Measurements from ENCODE around the gene MBNL1.

MBNL1 gene

GRCh38 chr3:152295806-152296205, 27.1 kb downstream of the MBNL1 start:
- no peak for DNase-seq

DNA sequence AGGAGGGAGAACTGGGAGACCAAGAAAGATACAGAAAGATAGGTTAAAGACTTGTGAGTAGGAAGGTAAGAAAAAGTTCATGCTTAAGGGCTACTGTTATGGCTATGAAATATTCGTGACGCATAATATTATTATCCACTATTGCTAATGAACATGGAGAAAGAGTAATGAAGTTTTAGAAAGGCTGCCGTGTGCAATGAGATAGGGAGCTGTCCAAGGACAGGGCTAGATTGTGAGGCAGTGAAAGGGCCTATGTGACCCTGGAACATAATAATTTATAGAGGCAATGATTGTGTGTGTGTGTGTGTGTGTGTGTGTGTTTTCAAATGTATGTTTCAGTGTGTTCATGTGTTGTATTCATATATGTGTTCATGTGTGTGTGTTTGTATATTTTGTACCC, 27.7 kb downstream of the MBNL1 start:
- DNase-seq, result no peak

- no peak for DNase-seq
These were observed 28.2 kb downstream of the MBNL1 start for GRCh38 chr3:152296971-152297370.

DNA sequence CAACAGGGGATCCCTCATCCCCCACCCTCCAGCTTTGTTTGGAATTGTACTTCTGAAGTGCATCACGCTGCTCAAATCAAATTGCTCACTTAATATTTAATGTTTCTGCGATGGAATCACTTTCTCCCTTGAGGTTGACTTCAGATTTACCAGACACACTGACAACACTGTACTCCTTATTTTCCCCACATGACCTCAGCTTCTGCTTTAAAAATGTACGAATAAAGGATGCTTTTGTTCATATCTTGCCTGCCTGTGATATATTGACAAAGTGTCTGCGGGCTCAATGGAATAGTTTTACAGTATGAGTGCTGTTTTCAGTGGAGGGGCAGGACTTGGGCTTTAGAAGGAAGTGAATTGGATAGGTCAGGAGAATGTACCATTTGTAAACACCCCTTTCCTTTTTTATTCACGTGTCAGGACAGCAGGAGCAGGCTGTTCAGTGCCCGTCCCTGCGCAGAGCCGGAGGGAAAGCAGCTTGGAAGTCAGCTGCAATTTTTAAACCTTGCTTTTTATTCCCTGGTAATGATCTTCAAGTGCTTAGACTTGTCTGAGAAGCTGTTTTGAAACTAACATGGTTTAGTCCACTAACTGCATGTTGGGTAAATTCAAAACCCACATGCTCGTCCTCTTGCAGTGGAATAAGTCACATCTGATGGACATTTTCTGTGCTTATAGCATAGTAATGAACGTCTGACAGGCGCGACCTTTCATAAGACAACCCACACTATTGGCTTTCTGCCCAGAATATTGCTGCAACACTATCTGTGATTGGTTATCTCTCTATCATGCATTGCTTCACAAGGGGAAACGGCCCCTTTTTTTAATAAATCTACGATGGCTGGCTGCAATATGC, 29.9 kb downstream of the MBNL1 start:
- peak in 26 of 51 donors; percentile 5 to 95 (median 36) for DNase-seq

DNA sequence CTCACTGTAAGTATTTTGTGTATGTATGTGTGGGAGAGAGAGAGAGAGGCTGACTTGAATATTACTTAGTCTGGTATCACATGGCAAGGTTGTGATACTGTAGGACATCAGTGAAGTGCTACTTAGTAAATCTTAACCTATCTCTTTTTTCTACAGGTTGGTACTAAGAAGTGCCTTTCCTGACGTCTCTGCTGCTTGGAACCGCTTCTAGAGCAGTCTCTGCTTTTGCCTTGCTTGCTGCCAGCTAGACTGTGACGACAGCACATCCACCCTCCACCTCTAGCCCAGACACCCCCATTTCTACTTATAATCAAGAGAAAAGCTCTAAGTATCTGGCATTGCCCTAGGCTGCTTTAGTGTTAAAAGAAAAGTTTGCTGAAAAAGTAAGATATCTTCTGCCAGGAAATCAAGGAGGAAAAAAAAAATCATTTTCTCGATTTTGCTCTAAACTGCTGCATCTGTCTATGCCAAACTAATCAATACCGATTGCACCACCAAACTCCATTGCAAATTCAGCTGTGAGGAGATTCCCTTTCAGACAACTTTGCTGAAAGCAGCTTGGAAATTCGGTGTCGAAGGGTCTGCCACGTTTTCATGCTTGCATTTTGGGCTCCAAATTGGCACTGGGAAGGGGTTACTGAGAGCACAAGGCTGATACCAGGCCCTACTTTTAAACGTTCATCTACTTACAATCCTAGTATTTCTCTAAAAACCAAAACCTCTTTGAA, 30.7 kb downstream of the MBNL1 start:
- peak in 14 of 51 donors; percentile 2 to 54 (median 18) for DNase-seq

- no peak for DNase-seq
These were observed 31.5 kb downstream of the MBNL1 start for GRCh38 chr3:152300029-152300731.

GRCh38 chr3:152301745-152302181, 33.0 kb downstream of the MBNL1 start:
- DNase-seq, result no peak

GRCh38 chr3:152302521-152303021, 33.8 kb downstream of the MBNL1 start:
- DNase-seq, result peak in 13 of 51 donors; percentile 2 to 40 (median 12)

GRCh38 chr3:152304160-152304559, 35.4 kb downstream of the MBNL1 start:
- no peak for DNase-seq

GRCh38 chr3:152305075-152305474, 36.3 kb downstream of the MBNL1 start:
- DNase-seq, result no peak

DNA sequence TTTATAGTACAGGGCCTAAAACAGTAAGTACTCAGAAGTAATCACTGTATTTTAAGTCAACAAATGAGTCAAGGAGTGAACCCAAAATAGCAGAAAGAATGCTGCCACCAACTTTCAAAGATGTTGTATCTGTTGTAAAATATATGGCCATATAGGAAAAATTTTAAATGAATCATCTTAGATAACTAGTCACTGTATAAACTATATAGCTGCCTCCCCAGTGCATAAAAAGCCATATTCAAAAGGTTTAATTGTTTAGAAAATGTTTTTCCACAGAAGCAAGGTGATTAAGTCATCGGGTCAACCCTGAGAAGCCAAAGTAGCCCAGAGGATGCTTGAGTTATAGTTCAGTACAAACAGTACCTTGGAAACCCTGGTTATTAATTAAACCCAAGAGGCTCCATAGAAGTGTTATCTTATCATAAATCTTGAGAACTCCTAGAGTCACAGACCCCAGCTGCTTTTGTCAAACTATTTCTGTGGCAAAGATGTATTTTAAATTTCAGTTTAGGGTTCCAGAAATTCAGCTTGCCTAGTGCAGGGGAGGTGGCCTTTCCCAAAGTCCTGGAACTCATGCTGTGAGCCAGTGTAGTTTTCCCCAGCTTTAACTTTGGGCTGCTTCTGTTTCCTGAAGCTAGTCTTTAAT, 39.2 kb downstream of the MBNL1 start:
- no peak for DNase-seq

- DNase-seq, result no peak
These were observed 39.7 kb downstream of the MBNL1 start for GRCh38 chr3:152308475-152308844.

GRCh38 chr3:152309031-152309430, 40.3 kb downstream of the MBNL1 start:
- no peak for DNase-seq

DNA sequence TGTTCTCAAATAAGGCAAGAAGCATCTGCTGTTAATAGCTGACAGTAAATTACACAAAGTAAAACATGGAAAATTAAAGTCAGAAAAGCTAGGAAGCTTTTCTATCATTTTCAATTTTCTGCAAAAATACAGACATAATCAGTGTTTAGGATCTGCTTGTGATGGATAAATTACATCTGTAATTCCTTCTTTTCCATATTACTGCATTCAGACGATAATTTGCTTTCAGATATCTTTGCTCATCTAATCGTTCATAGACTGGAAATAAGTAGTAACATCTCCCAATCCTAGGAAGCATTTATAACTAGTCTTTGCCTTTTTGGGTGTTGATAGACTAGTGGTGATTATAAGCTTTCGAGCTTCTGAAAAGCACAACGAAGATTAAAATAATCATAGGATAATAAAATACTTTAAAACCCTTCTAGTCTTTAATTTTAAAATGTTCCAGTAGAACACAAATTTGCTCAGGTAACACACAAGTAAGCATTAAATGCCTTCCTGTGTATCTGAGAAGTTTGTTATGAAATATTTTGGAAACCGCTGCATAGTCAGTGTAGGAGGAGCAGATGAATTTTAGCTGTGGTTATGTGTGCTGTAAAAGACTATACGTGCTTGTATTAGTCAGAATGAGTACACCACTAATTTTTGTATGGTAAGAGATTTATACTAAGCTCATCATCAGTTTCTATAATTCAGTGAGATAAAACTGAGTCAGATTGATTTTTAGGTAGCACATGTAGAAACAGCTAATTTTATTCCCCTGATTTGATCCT, 41.0 kb downstream of the MBNL1 start:
- no peak for DNase-seq

GRCh38 chr3:152313430-152313829, 44.7 kb downstream of the MBNL1 start:
- no peak for DNase-seq

DNA sequence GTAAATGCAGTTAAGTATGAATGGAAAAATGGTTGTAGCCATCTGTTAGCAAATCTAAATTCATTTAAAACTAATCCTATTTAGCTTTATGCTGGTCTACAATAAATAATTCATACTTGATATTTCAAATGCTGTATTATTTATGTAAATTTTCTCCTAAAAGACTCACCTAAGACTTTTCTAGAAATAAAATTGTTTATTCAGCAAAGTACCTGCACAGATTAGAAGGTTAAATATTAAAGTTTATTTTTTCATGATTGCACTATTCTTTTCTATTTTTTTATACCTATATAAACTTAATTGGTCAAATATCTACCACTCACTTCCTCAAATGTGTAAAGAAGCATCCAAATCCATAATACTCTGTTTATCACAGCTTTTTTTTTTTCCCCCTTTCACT, 45.2 kb downstream of the MBNL1 start:
- DNase-seq, result no peak

DNA sequence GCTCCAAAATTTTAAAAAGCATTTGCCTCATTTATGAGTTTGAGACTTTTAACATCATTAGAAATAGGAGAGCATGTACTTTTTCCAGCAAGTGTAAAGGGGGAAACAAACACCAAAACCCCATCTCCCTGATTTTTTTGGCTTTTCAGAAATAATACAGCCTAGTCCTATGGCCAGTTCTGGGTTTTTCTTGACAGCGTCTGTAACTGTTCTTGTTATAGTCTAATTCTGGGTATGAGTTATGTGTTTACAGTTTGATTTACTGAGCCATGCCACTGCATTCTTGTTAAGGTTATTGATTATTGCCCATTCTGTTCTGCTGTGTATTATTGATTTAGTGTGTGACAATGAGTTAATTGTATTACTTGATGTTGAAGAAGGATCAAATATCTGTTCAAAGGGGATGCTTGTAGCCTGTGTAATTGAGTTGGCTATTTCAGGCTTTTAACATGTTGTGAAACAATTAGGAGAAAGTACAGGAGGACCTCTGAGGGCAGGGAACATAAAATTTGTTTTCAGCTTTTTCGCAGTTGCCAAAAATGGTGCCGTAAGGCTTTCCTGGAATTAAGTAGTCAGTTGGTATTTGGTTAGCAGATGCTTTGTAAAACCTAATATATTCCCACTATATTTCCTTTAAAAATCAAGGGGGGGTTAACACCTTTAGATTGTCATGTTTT, 46.1 kb downstream of the MBNL1 start:
- DNase-seq, result no peak

- DNase-seq, result no peak
These were observed 46.9 kb downstream of the MBNL1 start for GRCh38 chr3:152315623-152316022.

DNA sequence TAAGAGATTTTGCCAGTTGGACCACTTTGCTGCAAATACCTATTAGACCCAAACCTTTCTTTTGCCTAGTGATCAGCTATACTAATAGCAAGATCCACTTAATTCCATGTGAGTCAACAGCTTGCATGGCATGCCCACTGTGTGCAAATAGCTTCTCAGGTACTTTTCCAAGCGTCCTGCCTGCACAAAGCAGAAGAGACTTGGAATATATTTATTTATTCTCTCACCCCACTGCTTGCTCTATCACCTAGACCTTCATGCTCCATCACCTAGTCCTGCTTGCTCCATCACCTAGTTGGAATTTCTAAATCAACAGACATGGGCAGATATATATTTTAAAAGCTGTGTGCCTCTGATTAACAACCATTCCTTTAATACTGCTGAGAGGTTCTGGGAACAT, 47.6 kb downstream of the MBNL1 start:
- no peak for DNase-seq

DNA sequence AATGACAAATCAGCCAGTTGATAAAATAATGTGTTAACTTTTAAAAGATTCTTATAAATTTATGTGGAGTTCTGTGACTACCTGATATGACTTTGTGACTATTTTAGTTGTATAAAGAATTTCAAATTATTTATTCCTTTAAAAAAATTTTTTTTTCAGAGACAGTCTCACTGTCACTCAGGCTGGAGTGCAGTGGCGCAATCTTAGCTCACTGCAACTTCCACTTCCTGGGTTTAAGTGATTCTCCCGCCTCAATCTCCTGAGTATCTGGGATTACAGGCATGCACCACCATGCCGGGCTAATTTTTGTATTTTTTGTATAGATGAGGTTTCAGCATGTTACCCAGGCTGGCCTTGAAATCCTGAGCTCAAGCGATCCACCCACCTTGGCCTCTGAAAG, 48.5 kb downstream of the MBNL1 start:
- DNase-seq, result no peak
